Measurements from ENCODE around the gene RAB17. TPM values are rescaled to one million over a fixed set of nuclear protein-coding genes. Genes with fewer than 3 reads are reported as not detected.

RAB17 gene
- total and polyA plus RNA-seq, 4 donors: 19.3 to 73.3 (median 46.4) TPM

DNA sequence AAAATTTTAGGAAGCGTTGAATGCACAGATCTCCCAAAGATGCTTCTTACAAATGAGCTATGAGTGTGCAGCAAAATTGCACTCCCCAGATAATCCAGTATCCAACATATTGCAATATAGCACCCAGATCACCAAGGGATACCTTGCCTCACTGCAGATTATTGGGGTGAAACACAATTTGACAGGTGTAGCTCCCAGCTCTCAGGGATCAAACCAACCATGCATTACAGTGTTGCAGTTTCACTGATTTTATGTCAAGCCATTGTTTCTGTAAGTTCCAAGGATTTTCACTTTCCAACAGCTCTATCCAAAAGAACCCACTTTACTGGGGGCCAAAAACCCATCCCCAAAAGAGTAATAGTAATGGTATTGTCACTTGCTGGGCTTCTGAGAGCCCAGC is 35.0 kb downstream of the RAB17 start:
- ATAC-seq (ENCODE audit: insufficient read depth, low FRiP score) (no peak), DNase-seq (no peak)
- TF ChIP-seq, protein P1, sequence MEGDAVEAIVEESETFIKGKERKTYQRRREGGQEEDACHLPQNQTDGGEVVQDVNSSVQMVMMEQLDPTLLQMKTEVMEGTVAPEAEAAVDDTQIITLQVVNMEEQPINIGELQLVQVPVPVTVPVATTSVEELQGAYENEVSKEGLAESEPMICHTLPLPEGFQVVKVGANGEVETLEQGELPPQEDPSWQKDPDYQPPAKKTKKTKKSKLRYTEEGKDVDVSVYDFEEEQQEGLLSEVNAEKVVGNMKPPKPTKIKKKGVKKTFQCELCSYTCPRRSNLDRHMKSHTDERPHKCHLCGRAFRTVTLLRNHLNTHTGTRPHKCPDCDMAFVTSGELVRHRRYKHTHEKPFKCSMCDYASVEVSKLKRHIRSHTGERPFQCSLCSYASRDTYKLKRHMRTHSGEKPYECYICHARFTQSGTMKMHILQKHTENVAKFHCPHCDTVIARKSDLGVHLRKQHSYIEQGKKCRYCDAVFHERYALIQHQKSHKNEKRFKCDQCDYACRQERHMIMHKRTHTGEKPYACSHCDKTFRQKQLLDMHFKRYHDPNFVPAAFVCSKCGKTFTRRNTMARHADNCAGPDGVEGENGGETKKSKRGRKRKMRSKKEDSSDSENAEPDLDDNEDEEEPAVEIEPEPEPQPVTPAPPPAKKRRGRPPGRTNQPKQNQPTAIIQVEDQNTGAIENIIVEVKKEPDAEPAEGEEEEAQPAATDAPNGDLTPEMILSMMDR (IDR thresholded peaks at IDR 0.05; ENCODE audit: control extremely low read depth, extremely low read depth): no peak
- Histone ChIP-seq H3K36me3 (ENCODE audit: control insufficient read depth in 4 of 4, insufficient read depth in 4 of 4, low read length in 4 of 4) (peaks cover 0 to 17% (median 0%) of the 10 kb centered on the region in 4 donors), H3K9me3 (ENCODE audit: control insufficient read depth in 4 of 4, insufficient read depth in 3 of 4, low read length in 3 of 4) (peaks cover 0 to 7% (median under 1%) of the 10 kb centered on the region in 4 donors), H3K27me3 (ENCODE audit: control insufficient read depth in 3 of 3, insufficient read depth in 3 of 3, low read length in 2 of 3) (peaks cover 0 to 2% (median 0%) of the 10 kb centered on the region in 3 donors), H3K4me1 (ENCODE audit: control insufficient read depth in 5 of 5, insufficient read depth in 5 of 5, low read length in 5 of 5) (peaks cover 0 to 8% (median 0%) of the 10 kb centered on the region in 5 donors), H3K27ac (ENCODE audit: low read depth in 1 of 2, low read length in 1 of 2) (no peak overlapping the region), H3K4me3 (no peak overlapping the region), H3K9ac (ENCODE audit: insufficient read depth in 1 of 2, low read length in 2 of 2) (no peak overlapping the region)
- 100% methylated on average over 1 of the region's 1 CpG for WGBS, 2 donors

DNA sequence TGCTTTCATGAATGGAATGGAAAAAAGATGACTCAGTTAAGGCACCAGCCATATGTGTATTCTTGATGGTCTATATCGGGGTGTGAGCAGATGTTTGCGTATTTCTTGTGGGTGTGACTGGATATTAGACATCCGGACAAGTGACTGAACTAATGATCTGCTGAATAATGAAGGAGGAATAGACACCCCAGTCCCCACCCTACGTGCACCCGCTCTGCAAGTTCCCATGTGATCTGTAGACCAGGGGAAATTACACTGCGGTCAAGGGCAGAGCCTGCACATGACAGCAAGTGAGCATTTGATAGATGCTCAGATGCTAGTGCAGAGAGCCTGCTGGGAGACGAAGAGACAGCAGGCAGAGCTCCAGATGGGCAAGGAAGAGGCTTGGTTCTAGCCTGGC is 36.6 kb downstream of the RAB17 start:
- TF ChIP-seq, protein P1 (IDR thresholded peaks at IDR 0.05; ENCODE audit: control extremely low read depth, extremely low read depth): no peak
- Histone ChIP-seq H3K9ac (ENCODE audit: insufficient read depth in 1 of 2, low read length in 2 of 2) (no peak overlapping the region), H3K36me3 (ENCODE audit: control insufficient read depth in 4 of 4, insufficient read depth in 4 of 4, low read length in 4 of 4) (peaks cover 0 to 21% (median 0%) of the 10 kb centered on the region in 4 donors), H3K4me3 (no peak overlapping the region), H3K4me1 (ENCODE audit: control insufficient read depth in 5 of 5, insufficient read depth in 5 of 5, low read length in 5 of 5) (peaks cover 0 to 11% (median 0%) of the 10 kb centered on the region in 5 donors), H3K27ac (ENCODE audit: low read depth in 1 of 2, low read length in 1 of 2) (no peak overlapping the region), H3K27me3 (ENCODE audit: control insufficient read depth in 3 of 3, insufficient read depth in 3 of 3, low read length in 2 of 3) (peaks cover 0 to 2% (median 0%) of the 10 kb centered on the region in 3 donors), H3K9me3 (ENCODE audit: control insufficient read depth in 4 of 4, insufficient read depth in 3 of 4, low read length in 3 of 4) (peaks cover 0 to 7% (median under 1%) of the 10 kb centered on the region in 4 donors)
- DNase-seq: no peak
- no peak for ATAC-seq (ENCODE audit: insufficient read depth, low FRiP score)
- 78 to 81% methylated on average over 7 of the region's 7 CpGs for WGBS, 2 donors

DNA sequence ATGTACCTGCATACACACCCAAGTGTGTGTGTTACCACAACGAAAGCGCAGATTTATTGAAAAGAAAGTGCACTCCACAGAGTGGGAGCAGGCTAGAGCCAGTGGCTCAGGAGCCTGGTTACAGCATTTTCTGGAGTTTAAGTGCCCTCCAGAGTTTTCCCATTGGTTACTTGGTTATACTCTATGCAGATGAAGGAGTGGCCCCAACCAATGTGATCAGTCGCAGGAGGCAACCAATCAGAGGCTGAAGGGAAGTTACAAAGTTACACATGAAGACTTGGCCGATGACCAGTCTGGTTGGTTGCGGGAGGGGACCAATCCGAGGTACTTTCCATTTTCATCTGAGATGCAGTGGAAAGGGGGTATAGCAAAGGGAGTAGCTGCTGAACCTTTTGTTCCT is 37.6 kb downstream of the RAB17 start:
- peaks cover 0 to 6% (median 0%) of the 10 kb centered on the region in 5 donors for H3K4me1 ChIP-seq (ENCODE audit: control insufficient read depth in 5 of 5, insufficient read depth in 5 of 5, low read length in 5 of 5)
- no peak overlapping the region for H3K27ac ChIP-seq (ENCODE audit: low read depth in 1 of 2, low read length in 1 of 2)
- TF ChIP-seq, protein P1 (IDR thresholded peaks at IDR 0.05; ENCODE audit: control extremely low read depth, extremely low read depth): no peak
- peaks cover 0 to 2% (median 0%) of the 10 kb centered on the region in 3 donors for H3K27me3 ChIP-seq (ENCODE audit: control insufficient read depth in 3 of 3, insufficient read depth in 3 of 3, low read length in 2 of 3)
- DNase-seq (no peak), ATAC-seq (ENCODE audit: insufficient read depth, low FRiP score) (no peak)
- H3K36me3 ChIP-seq (ENCODE audit: control insufficient read depth in 4 of 4, insufficient read depth in 4 of 4, low read length in 4 of 4): peaks cover 0 to 21% (median 0%) of the 10 kb centered on the region in 4 donors
- no peak overlapping the region for H3K4me3 ChIP-seq
- peaks cover 0 to 7% (median under 1%) of the 10 kb centered on the region in 4 donors for H3K9me3 ChIP-seq (ENCODE audit: control insufficient read depth in 4 of 4, insufficient read depth in 3 of 4, low read length in 3 of 4)
- WGBS, 2 donors: 82 to 92% methylated on average over 6 of the region's 6 CpGs
- H3K9ac ChIP-seq (ENCODE audit: insufficient read depth in 1 of 2, low read length in 2 of 2): no peak overlapping the region

Measured in lung (tissue), 12 donors.